Stimulated activated CD8-positive, alpha-beta memory T cell treated with anti-CD3 and anti-CD28 coated beads, Interleukin-7, amount 100 ng/mL, for 48 hours (primary cell): ENCODE data around the gene ARHGAP4.

Experiments used
- DNase-seq, 2 donors: peaks; one replicate each; pipeline ENCODE4 v3.0.0-alpha.2; 2020; ENCODE audit warnings: low read depth in 1 of 2; ENCODE audit errors: extremely low read depth in 1 of 2

The ARHGAP4 gene

DNA sequence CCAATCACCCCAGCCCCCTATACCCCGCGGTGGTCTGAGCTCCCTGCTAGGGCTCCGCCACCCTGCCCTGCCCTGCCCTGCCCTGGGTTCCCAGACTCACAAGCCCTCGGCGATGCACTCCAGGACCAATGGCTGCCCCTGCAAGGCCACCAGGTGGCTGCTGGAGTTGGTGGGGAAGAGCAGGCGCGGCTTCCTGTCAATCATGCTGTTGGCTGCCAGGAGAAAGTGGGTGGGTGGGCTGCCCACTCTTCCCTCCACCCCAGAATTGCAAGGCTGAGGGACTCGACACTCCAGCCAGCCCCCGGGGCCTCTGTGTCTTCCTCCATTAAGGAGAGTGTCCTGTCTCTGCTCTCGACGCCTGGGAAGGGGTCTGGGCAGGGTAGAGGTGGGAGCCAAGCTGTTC, 55.8 kb downstream of the ARHGAP4 start:
- DNase-seq, result no peak

DNA sequence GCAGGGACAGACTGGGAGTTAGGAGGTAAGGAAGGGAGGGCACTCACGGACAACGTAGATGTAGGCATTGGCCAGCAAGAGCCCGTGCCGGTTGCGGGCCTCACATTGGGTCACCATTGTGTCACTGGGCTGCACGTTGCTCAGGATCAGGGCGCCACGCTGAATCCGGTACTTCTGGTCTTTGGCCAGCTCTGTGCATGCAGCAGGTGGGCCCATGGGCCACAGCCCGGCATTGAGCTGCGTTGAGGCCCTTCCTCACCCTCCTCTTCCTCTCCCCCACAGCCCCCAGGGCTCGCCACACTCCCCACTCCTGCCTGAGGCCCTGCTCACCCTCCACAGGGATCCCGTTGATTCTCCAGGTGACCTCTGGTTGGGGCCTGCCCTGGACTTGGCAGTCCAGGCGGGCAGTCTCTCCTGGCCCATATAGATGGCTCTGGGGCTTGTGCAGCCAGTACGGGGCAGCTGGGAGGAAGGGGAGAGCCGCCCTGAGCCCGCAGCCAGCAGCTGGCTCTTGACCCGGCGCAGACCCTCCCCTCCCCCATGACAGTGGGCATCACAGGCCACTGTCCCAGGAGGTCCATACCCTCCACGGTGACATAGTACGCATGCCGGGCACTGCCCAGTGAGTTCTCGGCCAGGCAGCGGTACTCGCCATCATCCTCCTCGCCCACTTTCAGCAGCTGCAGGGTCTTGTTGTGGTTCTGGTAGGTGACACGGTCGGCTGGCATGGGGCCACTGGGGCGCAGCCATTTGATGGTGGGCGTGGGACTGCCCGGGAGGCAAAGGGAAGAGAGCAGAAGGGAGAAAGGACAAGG, 56.4 kb downstream of the ARHGAP4 start:
- no peak for DNase-seq

- no peak for DNase-seq
These were observed 57.2 kb downstream of the ARHGAP4 start for GRCh38 chrX:153868576-153869472.

DNA sequence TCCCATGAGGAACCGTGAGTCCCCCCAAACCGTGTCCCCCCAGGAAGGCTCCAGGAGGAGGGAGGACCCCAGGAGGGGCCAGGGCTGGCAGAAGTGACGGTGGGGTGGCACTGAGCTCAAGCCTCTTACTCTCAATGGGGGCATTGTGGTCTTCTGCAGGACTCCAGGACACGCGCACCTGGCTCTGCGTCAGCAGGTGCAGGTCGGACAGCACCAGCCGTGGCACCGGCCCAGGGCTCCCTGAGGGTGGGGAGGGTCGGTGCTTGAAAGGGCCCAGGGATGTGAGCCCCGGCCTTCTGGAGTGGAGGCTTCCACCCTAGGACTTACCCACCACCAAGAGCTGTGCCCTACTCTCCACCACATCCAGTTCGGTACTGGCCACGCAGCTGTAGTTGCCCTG, 58.4 kb downstream of the ARHGAP4 start:
- no peak for DNase-seq

DNA sequence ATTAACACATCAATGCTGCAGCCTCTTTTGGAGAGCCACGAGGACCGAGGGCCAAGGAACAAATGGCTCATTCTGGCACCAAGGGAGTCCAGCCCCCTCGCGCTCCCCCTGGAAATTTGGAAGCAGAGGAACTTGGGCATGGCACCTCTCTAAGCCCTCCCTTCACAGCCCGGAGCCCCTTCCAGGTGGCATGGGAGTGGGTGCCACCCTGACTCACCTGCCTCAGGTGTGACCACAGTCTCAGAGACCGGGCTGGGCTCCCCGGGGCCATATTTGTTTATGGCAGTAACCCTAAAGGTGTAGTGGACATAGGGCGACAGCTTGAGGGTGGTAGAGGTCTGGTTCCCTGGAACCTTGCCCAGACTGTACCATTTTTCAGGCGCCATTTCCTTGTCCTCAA, 58.9 kb downstream of the ARHGAP4 start:
- no peak for DNase-seq

DNA sequence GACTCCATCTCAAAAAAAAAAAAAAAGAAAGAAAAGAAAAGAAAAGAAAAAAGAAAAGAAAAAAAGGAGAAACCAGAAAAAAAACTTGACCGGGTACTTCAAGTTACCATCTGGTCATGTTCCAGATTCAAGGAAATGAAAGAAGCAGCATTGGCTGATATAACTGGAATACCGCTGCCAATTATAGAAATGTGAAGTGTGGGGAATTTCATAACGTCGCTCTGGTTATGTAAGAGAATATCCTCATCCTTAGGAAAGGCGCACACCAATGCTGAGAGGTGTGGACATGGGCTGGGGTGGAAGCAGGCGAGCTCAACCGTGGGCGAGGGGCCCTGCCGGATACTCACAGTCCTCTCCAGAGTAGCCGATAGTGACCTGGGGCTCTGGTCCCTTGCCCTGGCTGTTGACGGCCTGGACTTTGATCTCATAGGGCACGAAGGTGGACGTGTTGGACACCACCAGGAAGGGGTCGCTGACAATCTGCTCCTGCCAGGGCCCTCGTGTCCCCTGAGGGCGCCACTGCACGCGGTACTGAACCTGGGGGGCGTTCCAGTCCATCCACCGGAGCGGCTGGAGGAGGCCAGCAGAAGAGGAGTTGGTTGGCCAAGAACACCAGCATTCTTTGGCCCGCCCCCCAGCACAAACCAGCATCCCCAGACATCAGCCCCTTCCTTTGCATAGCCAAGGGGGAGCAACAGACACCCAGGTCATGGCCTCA, 59.6 kb downstream of the ARHGAP4 start:
- no peak for DNase-seq

- DNase-seq, result no peak
These were observed 60.4 kb downstream of the ARHGAP4 start for GRCh38 chrX:153865685-153866084.

DNA sequence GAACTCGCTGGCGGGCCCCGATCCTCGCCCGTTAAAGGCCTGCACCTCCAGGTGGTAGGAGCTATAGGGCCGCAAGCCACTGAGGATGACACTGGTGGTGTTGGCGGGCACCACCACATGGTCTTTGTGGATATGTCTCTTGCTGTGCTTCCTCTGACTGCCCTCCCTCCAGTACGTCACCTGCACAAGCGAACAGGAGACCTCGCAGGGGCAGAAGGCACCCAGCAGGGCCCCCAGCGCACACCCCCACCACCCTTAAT, 60.8 kb downstream of the ARHGAP4 start:
- DNase-seq, result no peak

DNA sequence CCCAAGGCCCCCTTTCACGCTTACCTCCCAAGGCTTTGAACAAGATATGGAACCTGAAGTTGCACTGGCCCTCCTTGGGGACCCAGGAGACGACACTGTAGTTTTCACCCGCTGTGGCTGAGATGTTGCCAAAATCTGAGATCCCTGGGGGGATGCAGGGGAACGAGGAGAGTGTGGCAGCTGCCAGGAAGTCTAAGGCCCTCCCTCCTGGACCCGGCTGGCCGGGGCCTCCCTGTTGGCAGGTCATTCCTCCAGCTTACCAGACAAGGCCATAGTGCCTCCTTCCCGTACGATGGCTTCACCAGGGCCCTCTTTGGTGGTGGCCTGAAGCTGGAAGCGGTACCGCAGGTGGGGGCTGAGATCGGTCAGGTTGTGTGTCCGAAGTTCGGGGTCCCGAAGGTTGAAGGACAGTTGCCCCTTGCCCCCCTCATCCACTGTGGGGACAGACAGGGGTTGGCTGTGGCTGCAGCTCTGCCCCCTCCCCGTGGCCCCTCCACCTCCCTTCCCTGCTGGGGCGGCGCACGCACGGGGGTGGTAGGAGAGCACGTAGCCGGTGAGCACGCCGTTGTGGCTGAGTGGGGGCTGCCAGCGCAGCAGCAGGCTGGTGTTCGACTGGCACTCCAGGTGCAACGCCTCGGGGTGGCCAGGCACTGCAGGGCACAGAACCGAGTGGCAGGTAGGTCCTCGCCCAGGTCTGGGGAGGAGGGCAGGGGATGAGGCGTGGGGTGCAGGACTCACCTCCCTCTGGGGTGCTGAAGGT, 61.3 kb downstream of the ARHGAP4 start:
- no peak for DNase-seq

GRCh38 chrX:153864101-153864500, 62.0 kb downstream of the ARHGAP4 start:
- no peak for DNase-seq

DNA sequence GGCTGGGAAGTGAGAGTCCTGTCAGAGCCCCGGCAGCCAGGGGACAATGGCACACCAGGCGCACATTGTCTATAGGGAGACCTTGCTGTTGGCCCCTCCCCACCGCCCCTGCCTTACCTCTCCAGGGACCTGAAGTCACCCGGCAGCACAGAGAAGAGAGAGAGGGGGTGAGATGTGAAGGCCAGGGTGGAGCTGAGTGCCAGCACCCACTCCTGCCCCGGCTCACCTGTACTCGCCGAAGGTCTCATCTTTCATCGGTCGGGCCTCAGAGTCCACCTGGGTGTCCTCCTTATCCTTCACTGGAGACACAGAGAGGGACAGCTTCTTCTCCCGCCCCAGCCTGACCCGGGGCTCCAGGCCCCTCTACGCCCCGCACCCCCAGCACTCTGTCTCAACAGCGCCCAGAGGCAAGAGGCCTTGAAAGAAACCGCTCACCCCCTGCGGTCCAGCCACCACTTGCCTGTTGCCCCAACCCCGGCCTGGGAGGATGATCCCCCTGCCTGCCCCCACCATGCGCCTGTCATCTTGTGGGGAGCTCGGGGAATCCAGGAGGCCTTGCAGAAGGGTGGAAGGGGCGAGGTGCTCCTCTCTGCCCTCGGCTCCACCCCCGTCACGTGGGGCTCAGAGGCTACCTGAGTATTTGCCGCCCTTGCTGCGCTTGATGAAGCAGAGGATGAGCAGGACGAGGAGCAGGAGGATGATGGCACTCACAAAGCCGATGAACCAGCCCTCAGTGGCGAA, 62.6 kb downstream of the ARHGAP4 start:
- DNase-seq, result no peak

GRCh38 chrX:153862369-153863250, 63.5 kb downstream of the ARHGAP4 start:
- DNase-seq, result no peak

- no peak for DNase-seq
These were observed 64.2 kb downstream of the ARHGAP4 start for GRCh38 chrX:153861733-153862310.

DNA sequence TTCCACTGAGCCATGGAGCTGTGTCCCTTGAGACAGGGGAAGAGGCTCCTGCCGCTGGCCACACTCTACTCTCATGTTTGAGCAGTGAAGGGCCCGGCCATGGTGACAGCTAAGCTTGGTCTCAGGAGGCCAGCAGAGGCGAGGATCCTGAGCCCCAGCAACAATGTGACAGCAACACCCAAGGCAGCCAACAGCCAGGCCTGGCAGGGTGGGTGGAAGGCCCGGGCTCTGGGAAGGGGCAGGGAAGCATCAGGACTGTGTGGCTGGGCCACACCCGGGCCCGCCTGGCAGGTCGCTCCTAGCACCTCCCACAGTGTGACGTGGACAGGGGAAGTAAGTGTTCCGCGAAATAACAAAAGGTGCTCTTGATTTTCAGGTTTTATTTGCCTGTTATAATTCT, 64.9 kb downstream of the ARHGAP4 start:
- DNase-seq, result no peak
